GM19025 (cell line): ENCODE data around the gene IL1RL2.

Source experiments
- ATAC-seq: cut with Tn5 transposase; IDR thresholded peaks from one replicate; pipeline ENCODE4 v1.9.1; 2021; ENCODE audit warnings: mild to moderate bottlenecking, low read depth, moderate library complexity; ENCODE audit not compliant: unreplicated experiment

IL1RL2 gene

GRCh38 chr2:102158011-102158755 is 28.6 kb upstream of the IL1RL2 start:
- no peak for ATAC-seq

GRCh38 chr2:102159295-102159694 is 27.5 kb upstream of the IL1RL2 start:
- ATAC-seq, result no peak

DNA sequence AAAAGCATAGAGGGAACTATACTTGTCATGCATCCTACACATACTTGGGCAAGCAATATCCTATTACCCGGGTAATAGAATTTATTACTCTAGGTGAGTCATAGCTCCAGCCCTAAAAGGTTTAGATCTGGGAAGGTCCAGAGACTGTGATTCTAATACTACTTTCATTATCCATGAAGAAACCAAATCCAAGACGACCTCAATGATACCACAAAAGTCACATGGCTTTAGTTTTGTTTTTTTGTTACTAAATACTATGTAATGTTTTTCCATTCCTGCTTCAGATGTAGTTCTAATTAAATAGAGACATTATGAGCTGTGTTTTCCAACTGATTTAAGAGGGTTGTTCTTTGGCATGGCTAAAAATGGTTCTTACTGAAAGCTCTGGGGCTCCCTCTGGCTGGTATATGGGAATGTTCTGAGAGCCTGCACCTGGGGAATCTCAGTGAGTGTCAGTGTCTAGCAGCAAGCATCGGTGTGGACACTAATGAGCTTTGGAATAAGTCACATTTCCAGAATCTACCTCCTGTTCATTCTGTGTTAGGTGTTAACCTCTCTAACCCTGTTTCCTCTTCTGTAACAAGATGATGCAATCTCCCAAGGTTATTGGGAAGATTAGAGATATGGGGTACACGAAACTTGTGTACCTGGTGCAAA is 20.5 kb upstream of the IL1RL2 start:
- ATAC-seq, result no peak

DNA sequence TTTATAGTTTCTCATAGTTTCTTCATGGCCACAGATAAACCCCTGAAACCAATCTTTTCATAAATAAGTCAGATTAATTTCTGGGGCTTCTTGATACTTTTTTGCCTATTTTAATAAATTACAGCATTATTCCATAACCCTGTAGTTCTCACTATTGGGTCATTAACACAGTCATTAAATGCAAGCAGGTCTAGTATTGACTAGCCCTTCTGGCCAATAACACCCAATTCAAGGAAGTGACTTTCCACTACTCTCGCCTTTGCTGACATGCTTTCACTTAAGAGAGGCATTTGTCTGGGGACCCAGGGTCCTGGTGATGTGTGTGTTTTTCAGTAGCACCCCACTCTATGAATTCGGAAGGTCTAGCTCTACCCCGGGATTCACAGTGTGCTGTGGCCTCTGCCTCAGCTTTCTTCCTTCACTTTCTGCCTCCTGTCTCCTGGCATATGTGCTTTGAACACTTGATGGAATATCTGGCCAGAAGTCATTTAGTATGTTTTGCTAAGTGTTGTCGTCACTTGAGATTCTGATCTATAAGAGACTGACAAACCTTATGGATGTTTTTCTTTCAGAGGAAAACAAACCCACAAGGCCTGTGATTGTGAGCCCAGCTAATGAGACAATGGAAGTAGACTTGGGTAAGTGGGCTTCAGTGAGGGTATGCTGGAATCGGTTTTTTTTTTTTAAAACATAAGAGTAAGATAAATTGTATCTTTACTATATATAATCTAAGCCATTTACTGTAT is 18.6 kb upstream of the IL1RL2 start:
- no peak for ATAC-seq

GRCh38 chr2:102171946-102172345 is 14.9 kb upstream of the IL1RL2 start:
- ATAC-seq, result no peak

- ATAC-seq, result no peak
These were observed 14.1 kb upstream of the IL1RL2 start for GRCh38 chr2:102172745-102173144.

DNA sequence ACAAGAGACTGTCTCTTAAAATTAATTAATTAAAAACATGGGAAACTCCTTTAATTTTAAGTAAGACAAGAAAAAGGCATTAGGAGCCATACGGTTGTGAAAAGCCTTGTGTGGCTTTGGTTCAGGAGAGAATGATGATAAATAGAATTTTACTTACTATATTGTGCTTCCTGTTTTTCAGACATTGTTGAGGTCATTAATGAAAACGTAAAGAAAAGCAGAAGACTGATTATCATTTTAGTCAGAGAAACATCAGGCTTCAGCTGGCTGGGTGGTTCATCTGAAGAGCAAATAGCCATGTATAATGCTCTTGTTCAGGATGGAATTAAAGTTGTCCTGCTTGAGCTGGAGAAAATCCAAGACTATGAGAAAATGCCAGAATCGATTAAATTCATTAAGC is 10.7 kb upstream of the IL1RL2 start:
- ATAC-seq, result no peak

- no peak for ATAC-seq
These were observed 8.9 kb upstream of the IL1RL2 start for GRCh38 chr2:102177814-102178478.

GRCh38 chr2:102179061-102179460 is 7.8 kb upstream of the IL1RL2 start:
- no peak for ATAC-seq

- no peak for ATAC-seq
These were observed 6.8 kb upstream of the IL1RL2 start for GRCh38 chr2:102179788-102180686.

GRCh38 chr2:102180687-102180999 is 6.2 kb upstream of the IL1RL2 start:
- no peak for ATAC-seq

DNA sequence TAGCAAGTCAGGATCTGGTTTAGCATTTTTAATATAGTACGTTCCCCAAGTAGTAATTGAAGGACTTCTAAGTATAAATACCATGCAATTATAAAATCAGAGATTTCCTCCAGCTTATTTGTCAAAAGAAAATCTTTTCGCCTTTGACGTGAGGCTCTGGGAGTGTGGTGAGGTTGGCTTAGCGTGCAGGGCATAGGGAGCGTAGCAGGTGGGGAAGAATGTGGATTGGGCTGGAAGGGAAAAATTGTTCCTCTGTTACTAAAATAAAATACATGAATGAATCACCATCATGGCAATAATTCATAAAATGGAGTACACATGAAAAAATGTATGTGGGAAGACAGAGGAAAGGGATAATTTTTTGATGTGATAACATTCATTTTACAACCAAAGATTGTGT is 5.4 kb upstream of the IL1RL2 start:
- no peak for ATAC-seq

DNA sequence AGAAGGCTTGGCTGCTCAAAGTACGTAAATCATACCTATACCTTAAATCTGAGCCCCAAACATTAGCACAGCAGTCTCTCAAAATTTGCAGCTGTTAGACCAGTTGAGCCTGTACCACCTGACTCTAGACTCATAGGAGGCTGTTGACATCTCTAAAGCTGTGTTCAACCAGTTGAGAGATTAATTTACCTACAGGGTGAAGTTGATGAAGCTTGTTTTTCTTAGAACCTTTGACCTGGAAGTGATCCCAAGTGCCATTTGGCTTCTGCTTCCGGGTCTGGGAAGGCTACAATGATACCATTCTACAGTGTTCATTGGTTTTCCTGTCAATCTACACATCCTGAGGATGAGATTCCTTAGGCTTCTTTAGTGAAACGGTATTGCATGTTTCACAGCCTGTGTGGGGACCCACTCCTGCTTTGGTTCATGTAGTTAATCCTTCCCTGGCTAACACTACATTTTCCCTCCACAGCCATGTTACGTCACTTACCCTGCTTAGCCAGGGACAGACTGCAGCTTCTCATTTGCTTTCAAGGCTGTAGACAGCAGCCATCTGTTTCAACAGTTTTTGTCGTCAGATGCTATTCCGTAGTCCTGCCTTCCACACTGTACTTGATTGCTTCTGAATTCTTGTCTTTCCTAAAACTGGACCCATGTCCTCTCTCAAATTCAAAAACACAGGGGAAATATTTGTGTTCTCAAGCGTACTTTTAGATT is 4.7 kb upstream of the IL1RL2 start:
- no peak for ATAC-seq

GRCh38 chr2:102184018-102184417 is 2.8 kb upstream of the IL1RL2 start:
- ATAC-seq, result no peak

GRCh38 chr2:102184568-102184967 is 2.3 kb upstream of the IL1RL2 start:
- ATAC-seq, result no peak

GRCh38 chr2:102185347-102185746 is 1.5 kb upstream of the IL1RL2 start:
- no peak for ATAC-seq

DNA sequence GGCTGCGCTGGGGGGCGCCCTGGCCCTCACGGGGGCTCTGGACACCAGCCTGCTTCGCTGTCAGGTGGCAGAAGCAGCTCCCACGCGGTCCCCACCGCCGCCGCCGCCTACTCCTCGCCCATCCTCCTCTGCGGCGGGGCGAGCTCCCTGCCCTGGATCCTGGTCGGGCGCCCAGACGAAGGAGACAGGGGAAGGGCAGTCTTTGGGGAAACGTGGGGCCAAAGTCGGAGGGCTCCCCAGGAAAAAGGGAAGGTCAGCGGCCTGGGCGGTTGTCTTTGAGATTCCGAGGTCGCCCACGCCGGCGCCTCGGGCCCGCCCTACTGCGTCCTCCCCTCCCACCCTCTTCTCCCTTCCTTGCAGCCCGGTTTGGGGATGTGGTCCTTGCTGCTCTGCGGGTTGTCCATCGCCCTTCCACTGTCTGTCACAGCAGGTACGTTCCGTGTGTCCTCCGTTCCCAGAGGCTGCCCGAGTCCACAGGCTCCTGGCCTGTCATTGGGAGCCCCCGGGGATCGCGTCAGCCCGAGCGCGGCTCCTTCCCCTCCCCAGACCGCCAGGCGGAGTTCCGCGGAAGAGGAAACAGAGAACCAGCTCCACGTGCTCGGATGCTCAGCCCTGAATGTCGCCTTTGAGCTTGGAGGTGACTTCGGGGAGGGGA is 800 bp downstream of the IL1RL2 start:
- ATAC-seq, result no peak

DNA sequence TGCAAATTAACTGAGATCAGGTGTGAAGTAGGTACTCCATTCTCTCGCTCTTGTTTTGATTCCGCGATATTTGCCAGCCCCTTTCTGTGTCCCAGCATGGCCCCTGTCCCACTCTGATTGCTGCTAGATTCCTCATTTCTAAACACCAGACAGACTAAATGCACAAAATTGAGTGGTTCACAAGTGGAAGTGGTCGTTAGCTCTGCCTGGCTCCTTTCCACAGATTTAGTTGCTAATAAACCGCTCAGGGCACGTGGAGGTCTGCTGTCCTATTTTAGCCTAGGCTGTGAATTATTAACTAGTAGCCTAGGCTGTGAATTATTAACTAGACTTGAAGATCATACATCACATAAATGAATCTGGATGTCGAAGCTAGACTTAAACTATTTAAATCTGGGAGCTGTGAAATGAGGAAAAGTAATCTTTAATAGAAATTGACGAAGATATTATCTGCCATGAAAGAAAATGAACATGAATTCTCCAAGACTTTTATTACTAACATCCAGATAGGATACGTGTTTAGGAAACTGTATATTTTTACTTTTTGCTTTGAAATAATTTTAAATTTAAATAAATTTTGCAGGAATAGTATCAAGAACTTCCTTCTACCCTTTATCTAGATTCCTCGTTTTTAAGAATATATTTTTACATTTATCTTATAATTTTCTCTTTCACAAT is 3.7 kb downstream of the IL1RL2 start:
- ATAC-seq, result no peak

DNA sequence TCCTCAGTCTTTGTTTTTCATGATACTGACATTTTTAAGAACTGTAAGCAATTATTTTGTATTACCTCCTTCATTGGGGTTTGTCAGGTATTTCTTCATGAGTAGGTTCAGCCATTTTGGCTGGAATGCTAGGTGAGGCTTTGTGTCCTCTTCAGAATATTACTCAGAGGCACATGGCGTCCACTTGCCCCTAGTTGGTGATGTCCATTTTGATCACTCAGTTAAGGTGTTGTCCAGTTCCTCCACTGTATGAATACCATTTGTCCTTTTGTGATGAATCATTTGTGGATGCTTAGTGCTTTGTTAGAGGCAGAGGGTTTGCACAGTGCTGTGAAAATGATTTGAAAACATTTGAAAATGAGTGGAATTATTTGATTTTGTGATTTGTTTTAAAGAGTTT is 4.7 kb downstream of the IL1RL2 start:
- no peak for ATAC-seq
